ENCODE measurements around the gene PCNX2. TPM values are rescaled to one million over a fixed set of nuclear protein-coding genes. Genes with fewer than 3 reads are reported as not detected.

Gene PCNX2
- total RNA-seq, 2 experiments from 2014 or later, result 46.4 to 49.4 TPM

DNA sequence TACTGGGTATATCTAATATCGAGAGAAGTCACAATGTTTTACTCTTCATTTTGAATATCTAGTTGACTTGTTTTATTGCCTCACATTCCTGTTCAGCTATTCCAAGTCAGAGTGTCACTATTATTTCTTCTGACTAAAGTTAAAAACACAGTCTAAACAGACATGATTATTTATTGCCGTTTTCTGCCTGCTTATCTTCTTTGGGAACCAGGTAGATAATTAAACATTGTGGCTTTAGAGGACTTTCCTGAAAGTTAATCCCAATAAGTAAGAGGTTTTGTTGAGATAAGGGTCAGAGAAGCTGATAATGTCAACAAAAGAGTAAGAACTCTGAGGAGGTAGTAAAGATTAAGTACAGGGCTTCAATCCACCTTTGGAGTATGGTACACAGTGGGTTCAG lies 53.8 kb downstream of the PCNX2 start:
- H3K9me3 Mint-ChIP-seq, result no peaks in the 10 kb centered on the region
- no peak overlapping the region for H3K27ac ChIP-seq (ENCODE audit: low read depth in 1 of 2, low read length in 2 of 2)
- no peak for DNase-seq
- no peak overlapping the region for H3K4me3 Mint-ChIP-seq
- no peaks in the 10 kb centered on the region for H3K4me1 ChIP-seq (ENCODE audit: insufficient read depth, low read length)
- ATAC-seq (ENCODE audit: poor library complexity), result no peak
- TF ChIP-seq, protein P1, sequence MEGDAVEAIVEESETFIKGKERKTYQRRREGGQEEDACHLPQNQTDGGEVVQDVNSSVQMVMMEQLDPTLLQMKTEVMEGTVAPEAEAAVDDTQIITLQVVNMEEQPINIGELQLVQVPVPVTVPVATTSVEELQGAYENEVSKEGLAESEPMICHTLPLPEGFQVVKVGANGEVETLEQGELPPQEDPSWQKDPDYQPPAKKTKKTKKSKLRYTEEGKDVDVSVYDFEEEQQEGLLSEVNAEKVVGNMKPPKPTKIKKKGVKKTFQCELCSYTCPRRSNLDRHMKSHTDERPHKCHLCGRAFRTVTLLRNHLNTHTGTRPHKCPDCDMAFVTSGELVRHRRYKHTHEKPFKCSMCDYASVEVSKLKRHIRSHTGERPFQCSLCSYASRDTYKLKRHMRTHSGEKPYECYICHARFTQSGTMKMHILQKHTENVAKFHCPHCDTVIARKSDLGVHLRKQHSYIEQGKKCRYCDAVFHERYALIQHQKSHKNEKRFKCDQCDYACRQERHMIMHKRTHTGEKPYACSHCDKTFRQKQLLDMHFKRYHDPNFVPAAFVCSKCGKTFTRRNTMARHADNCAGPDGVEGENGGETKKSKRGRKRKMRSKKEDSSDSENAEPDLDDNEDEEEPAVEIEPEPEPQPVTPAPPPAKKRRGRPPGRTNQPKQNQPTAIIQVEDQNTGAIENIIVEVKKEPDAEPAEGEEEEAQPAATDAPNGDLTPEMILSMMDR (IDR thresholded peaks at IDR 0.05), result no peak
- no peaks in the 10 kb centered on the region for H3K9me3 ChIP-seq (ENCODE audit: control insufficient read depth in 1 of 2, insufficient read depth in 1 of 2, low read length in 2 of 2)
- POLR2A ChIA-PET, result no interaction called here
- no peak overlapping the region for H3K4me3 ChIP-seq (ENCODE audit: low read length)
- intact Hi-C loops (cut with DNase I, micrococcal nuclease), result loop anchor here (2.0 to 5.0 kb wide), 4 partner anchors 605 to 1484 kb away; no protein-coding TSS in a partner anchor
- H3K36me3 ChIP-seq (ENCODE audit: insufficient read depth, low read length), result peaks cover 6% of the 10 kb centered on the region
- CTCF ChIA-PET, result no interaction called here
- no peaks in the 10 kb centered on the region for H3K4me1 Mint-ChIP-seq (ENCODE audit: low read depth)
- H3K27ac Mint-ChIP-seq, result no peak overlapping the region
- no peaks in the 10 kb centered on the region for H3K27me3 Mint-ChIP-seq
- no peaks in the 10 kb centered on the region for H3K27me3 ChIP-seq (ENCODE audit: control insufficient read depth in 1 of 2, insufficient read depth in 2 of 2, low read length in 2 of 2)
- H3K36me3 Mint-ChIP-seq (ENCODE audit: low read depth), result peaks cover 21% of the 10 kb centered on the region

DNA sequence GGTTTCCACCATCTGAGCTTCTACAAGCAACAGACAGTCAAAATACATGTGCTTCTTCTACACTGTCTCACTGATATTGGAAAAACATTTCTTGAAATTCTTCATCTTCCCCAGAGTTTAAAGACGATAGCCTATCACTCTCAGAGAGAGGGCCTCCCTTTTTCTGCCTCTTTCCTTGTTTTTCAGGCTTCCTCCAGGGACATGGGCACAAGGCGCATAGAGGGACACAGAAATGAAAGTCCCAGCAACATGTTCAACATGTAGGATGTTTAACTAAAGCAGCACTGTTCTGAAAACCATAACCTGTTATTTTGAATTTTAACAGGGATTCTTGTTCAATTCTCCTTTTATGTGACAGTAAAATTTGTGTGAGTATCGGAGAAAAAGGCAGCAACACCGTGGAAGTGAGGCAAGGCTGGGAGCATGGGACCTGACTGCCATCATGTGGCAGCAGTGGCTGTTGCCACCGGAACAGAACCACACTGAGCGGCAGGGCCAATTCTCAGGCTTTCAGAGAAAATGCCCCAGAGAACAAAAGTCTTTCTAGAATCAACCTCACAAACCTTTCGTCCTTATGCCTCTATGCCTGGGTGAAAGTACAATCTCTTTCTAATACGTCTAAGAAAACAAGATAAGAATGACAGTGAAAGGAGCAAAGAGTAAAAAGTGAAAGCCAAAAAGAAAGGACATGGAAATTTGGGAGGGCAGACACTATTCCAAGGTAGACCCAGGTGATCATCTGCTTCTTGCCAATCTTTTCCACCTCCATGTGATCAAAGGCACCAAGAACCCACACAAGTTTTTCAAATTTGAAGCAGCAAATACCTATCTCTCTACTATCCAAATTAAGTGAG lies 54.5 kb downstream of the PCNX2 start:
- no peaks in the 10 kb centered on the region for H3K27me3 Mint-ChIP-seq
- no peak overlapping the region for H3K27ac Mint-ChIP-seq
- TF ChIP-seq, protein P1 (IDR thresholded peaks at IDR 0.05), result peak; percentile 46
- H3K36me3 Mint-ChIP-seq (ENCODE audit: low read depth), result peaks cover 25% of the 10 kb centered on the region
- ATAC-seq (ENCODE audit: poor library complexity) (no peak), DNase-seq (peak in 7 of 14 experiments; percentile 2 to 50 (median 5))
- no peaks in the 10 kb centered on the region for H3K4me1 Mint-ChIP-seq (ENCODE audit: low read depth)
- ChIA-PET POLR2A (no interaction called here), CTCF (no interaction called here)
- H3K9me3 Mint-ChIP-seq, result no peaks in the 10 kb centered on the region
- intact Hi-C loops (cut with DNase I, micrococcal nuclease), result loop anchor here (2.0 to 5.0 kb wide), 4 partner anchors 604 to 1484 kb away; no protein-coding TSS in a partner anchor
- no peak overlapping the region for H3K4me3 Mint-ChIP-seq
- Histone ChIP-seq H3K27ac (ENCODE audit: low read depth in 1 of 2, low read length in 2 of 2) (no peak overlapping the region), H3K4me3 (ENCODE audit: low read length) (no peak overlapping the region), H3K27me3 (ENCODE audit: control insufficient read depth in 1 of 2, insufficient read depth in 2 of 2, low read length in 2 of 2) (no peaks in the 10 kb centered on the region), H3K4me1 (ENCODE audit: insufficient read depth, low read length) (no peaks in the 10 kb centered on the region), H3K36me3 (ENCODE audit: insufficient read depth, low read length) (peaks cover 7% of the 10 kb centered on the region), H3K9me3 (ENCODE audit: control insufficient read depth in 1 of 2, insufficient read depth in 1 of 2, low read length in 2 of 2) (no peaks in the 10 kb centered on the region)

DNA sequence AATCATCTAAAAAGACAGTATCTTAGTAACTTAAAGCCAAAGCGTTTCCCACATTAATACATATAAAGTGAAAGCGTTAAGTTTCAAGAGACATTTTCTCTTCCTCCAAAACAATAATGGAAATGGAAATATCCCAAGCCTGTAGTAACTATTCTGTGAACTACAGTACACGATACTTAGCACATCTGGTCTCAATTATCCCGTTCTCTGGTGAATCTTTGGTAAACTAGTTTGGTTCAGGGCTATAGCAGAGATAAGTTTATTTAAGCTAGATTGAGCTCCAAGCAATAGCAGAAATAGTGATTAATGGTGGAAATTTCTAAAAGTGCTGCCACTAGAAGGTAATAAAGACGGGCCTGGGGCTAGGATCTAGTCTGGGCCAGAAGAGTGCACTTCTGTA lies 55.2 kb downstream of the PCNX2 start:
- no peaks in the 10 kb centered on the region for H3K27me3 ChIP-seq (ENCODE audit: control insufficient read depth in 1 of 2, insufficient read depth in 2 of 2, low read length in 2 of 2)
- POLR2A ChIA-PET, result no interaction called here
- H3K4me1 Mint-ChIP-seq (ENCODE audit: low read depth), result no peaks in the 10 kb centered on the region
- TF ChIP-seq, protein P1 (IDR thresholded peaks at IDR 0.05), result no peak
- peaks cover 31% of the 10 kb centered on the region for H3K36me3 Mint-ChIP-seq (ENCODE audit: low read depth)
- H3K27ac ChIP-seq (ENCODE audit: low read depth in 1 of 2, low read length in 2 of 2), result no peak overlapping the region
- CTCF ChIA-PET, result no interaction called here
- H3K27ac Mint-ChIP-seq, result no peak overlapping the region
- H3K27me3 Mint-ChIP-seq, result no peaks in the 10 kb centered on the region
- no peaks in the 10 kb centered on the region for H3K9me3 ChIP-seq (ENCODE audit: control insufficient read depth in 1 of 2, insufficient read depth in 1 of 2, low read length in 2 of 2)
- H3K9me3 Mint-ChIP-seq, result no peaks in the 10 kb centered on the region
- intact Hi-C loops (cut with DNase I, micrococcal nuclease), result loop anchor here (2.0 to 5.0 kb wide), 4 partner anchors 604 to 1483 kb away; no protein-coding TSS in a partner anchor
- no peak overlapping the region for H3K4me3 ChIP-seq (ENCODE audit: low read length)
- DNase-seq (no peak), ATAC-seq (ENCODE audit: poor library complexity) (no peak)
- peaks cover 7% of the 10 kb centered on the region for H3K36me3 ChIP-seq (ENCODE audit: insufficient read depth, low read length)
- H3K4me1 ChIP-seq (ENCODE audit: insufficient read depth, low read length), result no peaks in the 10 kb centered on the region
- H3K4me3 Mint-ChIP-seq, result no peak overlapping the region
